ENCODE results near the gene ZNF346.

Gene ZNF346

GRCh38 chr5:177117441-177118045, 95.0 kb downstream of the ZNF346 start:
- DNase-seq (ENCODE audit: low read depth), result no peak

GRCh38 chr5:177122566-177122965, 100.1 kb downstream of the ZNF346 start:
- no peak for DNase-seq (ENCODE audit: low read depth)

GRCh38 chr5:177123789-177124485, 101.4 kb downstream of the ZNF346 start:
- DNase-seq (ENCODE audit: low read depth), result no peak

GRCh38 chr5:177124486-177124991, 102.0 kb downstream of the ZNF346 start:
- no peak for DNase-seq (ENCODE audit: low read depth)

- no peak for DNase-seq (ENCODE audit: low read depth)
Measured at GRCh38 chr5:177126771-177127170, 104.3 kb downstream of the ZNF346 start.

GRCh38 chr5:177128551-177128981, 106.1 kb downstream of the ZNF346 start:
- DNase-seq (ENCODE audit: low read depth), result no peak

GRCh38 chr5:177130211-177131018, 107.9 kb downstream of the ZNF346 start:
- no peak for DNase-seq (ENCODE audit: low read depth)

Measured in activated T-helper 1 cell treated with Interleukin-2 at 50 U/mL for 16 hours (primary cell).